CD4-positive, alpha-beta T cell treated with Interleukin-4 for 1 hour (primary cell): ENCODE measurements around the gene MAP3K5.
"Not testable (repeated sequence)": the region's sequence is repeated elsewhere in the genome, so short reads cannot be mapped to it uniquely, and the experiment has no call there.

Experiments
- DNase-seq, 2 donors: peaks; one replicate each; pipeline ENCODE4 v3.0.0-alpha.2; 2020 to 2022

The MAP3K5 gene

GRCh38 chr6:136720045-136720770 lies 72.1 kb downstream of the MAP3K5 start:
- no peak for DNase-seq

DNA sequence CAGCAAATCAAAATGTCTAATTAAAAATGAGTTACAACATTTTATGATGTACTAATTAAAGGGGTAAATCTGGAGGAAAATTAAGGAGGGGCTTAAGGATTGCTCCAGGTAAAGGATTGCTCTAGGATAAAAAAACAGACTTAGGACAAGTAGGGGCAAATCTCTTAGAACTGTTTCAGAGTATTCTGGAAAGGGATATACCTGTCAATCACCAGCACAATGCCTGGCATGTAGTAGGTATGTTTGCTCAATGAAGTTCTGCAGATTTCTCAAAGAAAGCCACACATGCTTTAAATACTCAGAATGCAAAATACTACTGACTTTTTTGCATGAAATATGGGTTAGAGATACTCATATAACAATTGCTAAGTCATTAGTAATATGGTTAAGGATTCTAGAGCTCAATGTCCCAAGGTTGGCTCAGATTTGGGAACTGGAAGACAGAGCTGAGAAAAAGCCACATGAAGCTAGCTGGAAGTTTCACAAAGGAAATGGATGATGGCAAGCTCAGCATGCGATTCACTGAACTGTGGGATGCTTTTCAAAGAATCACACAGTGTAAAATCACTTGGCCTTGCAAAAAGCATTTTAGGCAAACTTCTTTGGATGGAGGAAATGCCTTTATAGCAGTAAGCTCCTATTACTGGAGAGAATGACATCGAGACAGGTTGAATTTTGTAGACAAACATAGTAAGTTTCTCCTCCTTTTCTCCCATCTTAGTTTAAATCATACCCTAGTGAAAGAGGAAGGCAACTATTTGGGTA lies 72.8 kb downstream of the MAP3K5 start:
- no peak for DNase-seq

DNA sequence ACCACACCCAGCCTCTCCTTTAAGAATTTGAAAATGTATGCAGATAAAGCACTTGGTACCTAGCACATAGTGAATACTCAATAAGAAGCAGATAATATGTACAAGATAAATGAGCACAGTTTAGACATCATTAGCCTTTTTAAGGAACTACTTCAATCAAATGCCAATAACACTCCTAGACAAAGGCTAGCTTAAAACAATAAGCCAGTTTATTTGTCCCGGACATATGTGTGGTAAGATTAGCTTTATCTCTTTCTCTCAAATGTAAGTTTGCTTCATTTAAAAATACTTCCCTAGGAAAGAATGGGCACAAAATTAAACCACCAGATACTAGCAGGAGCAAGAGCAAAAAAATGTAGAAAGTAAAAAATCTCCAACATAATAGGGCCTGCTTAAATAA lies 73.8 kb downstream of the MAP3K5 start:
- no peak for DNase-seq

DNA sequence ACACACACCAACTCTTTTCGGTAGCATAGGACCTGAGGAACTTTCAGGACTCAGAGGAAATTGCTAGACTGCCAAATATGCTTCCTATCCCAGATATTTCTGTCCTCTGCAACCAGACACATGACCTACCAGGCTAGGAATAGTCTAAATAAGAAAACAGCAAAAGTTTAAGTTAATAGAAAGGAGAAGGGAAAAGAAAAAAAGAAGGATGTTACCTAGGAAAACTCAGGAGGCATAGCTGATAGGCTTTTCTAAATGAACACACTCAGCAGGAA lies 74.6 kb downstream of the MAP3K5 start:
- DNase-seq: no peak

GRCh38 chr6:136716917-136717715 lies 75.2 kb downstream of the MAP3K5 start:
- DNase-seq: no peak

GRCh38 chr6:136712642-136713041 lies 79.6 kb downstream of the MAP3K5 start:
- DNase-seq: not testable (repeated sequence)

- no peak for DNase-seq
Measured at GRCh38 chr6:136711644-136712043, 80.6 kb downstream of the MAP3K5 start.

DNA sequence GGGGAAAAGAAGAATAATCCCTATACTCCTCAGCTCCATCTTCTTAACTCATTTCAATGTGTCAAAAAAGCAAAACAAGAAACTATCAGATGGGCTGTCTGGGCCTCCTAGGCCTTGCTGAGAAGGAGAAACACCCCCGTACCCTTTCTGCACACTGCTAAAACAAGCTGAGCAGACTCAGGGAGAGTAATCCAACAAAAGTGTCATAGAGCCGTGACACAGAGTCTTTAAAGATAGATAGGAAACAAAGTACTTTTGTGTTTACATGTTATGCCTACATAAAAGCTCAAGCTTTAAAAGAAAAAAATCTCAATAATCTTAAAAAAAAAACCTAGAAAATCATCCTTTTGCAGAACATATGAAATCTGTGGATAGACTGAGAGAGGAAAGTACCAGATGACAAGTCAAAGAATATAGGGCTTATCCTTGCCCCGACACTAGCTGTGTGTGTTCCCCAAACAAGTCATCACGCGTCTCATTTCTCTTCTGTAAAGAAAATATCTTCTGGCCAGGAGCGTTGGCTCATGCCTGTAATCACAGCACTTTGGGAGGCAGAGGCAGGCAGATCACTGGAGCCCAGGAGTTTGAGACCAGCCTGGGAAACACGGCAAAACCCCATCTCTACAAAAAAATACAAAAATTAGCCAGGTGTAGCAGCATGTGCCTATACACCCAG lies 81.3 kb downstream of the MAP3K5 start:
- DNase-seq: no peak

GRCh38 chr6:136709429-136709828 lies 82.8 kb downstream of the MAP3K5 start:
- DNase-seq: no peak

GRCh38 chr6:136706430-136706829 lies 85.8 kb downstream of the MAP3K5 start:
- DNase-seq: no peak

DNA sequence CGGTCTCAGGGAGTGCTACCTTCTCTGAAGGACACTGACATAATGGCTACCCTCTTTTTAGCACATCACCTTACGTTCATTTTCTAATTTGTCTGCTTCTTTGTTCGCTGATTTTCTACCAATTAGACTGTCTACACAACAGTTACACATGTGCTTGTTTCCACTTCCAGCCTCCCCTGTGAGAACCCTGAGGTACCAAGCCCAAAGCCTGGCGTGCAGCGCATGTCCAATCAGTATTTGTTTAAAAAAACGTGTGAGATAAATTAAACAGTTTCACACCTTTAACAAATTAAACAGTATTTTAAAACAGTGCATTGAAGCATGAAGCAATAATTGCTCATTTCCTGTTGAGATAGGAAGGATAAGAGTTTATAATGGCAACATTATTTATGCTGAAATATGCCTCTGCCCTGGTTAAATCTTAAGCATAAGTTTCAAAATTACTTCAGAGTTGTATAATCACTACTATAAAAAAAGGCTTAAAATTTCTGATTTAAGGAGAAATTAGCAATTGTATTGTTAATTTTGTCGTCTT lies 88.9 kb downstream of the MAP3K5 start:
- DNase-seq: no peak

DNA sequence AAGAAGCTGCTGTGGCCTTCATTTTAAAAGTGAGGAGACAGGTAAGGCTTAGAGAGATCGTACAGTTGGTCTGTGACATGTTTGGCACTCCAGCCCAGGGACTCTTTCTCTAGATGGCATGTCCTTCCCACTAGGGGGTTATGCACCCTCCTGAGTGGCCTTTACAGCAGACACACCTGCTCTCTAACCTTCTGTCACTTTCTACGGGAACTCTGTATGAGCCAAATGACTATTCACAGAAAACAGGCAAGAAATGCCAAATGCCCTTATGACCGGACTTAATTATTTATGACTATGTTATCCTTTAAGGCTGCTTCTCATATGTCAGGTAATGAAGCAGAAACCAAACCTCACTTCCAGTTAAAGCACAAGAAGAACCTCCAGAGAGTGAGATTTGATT lies 91.2 kb downstream of the MAP3K5 start:
- no peak for DNase-seq

GRCh38 chr6:136699358-136699757 lies 92.9 kb downstream of the MAP3K5 start:
- DNase-seq: no peak

GRCh38 chr6:136696783-136697364 lies 95.4 kb downstream of the MAP3K5 start:
- DNase-seq: no peak

DNA sequence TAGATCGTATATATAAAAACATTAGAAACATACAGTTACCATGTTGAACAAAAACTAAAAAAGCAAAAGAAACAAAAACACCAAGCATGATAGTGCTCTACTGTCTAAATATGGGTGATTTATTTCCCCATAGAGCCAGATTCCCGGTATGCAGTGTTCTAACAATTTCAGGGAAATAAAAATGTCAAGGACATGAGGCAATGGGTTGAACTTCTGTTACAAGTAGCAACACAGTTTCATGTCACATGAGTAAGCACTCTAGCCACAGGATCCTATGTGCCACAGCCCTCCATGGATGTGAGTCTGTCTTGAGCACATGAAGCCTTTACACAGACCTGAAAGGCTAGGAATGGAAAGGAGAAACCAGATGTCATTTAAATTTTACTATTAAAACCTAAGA lies 96.0 kb downstream of the MAP3K5 start:
- no peak for DNase-seq

GRCh38 chr6:136695412-136695811 lies 96.9 kb downstream of the MAP3K5 start:
- DNase-seq: no peak

DNA sequence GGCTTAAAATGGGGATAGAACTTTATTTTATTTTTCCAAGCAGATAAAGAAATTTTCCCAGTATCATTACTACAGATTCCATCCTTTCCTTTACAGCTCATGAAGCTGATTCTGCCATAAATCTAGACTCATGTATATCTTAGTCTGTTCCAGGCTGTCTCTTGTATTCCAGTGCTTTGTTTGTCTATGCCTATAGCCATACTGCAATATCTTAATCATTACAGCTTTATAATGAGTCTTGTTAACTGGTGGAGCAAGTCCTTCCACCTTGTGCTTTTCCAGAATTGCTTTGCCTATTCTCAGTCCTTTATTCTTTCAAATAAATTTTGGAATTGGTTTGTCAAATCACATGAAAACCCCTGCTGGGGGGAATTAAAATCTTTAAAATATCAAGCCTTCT lies 99.2 kb downstream of the MAP3K5 start:
- no peak for DNase-seq

GRCh38 chr6:136687894-136688293 lies 104.4 kb downstream of the MAP3K5 start:
- not testable (repeated sequence) for DNase-seq

- no peak for DNase-seq
Measured at GRCh38 chr6:136685540-136686108, 106.7 kb downstream of the MAP3K5 start.

GRCh38 chr6:136684466-136684865 lies 107.8 kb downstream of the MAP3K5 start:
- DNase-seq: no peak

DNA sequence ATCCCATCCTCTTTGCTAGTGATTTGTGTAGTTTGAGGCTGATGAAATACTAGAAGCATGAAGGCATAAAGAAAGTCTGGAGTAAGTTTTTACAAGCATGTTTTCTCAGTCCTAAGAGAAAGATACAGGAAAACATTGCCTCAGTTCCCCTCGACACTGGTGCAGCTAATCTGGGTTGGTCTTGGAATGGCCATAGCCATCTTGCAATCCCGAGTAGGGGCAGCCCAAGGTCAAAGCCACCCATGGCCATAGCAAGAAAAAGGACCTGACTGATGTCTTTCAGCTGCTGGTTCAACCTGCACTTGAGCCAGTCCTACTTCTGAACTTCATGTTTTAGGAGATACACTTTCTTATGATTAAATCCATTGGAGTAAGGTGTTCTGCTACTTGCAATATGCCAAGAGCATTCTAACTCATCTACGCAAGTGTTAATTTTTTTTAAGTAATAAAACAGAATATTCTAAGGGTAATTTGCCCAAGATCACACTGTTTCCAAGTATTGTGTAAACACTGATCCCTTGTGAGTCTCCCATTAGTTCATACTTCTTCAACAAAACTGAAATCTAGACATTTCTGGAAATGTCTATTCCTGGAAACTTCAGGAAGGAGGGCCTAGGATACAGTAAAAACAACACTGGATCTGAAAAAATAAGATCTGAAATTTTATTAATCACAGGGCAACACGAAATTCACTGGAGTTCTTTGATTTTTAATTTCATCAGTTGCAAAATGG lies 108.9 kb downstream of the MAP3K5 start:
- DNase-seq: no peak

- no peak for DNase-seq
Measured at GRCh38 chr6:136682292-136682691, 110.0 kb downstream of the MAP3K5 start.
